Hepatic stellate cell (primary cell): ENCODE measurements around the gene NAGK.
A peak's percentile ranks its signal among the peaks of the same experiment; 100 is the strongest.
"Not testable (repeated sequence)": the region's sequence is repeated elsewhere in the genome, so short reads cannot be mapped to it uniquely, and the experiment has no call there.

Experiments
- DNase-seq: peaks from one replicate; pipeline ENCODE4 v3.0.0; 2011; ENCODE audit warnings: low spot score

The NAGK gene

GRCh38 chr2:71069376-71069775, 928 bp downstream of the NAGK start:
- peak; percentile 34 for DNase-seq

- peak; percentile 60 for DNase-seq
These were observed 2.0 kb downstream of the NAGK start for GRCh38 chr2:71070294-71071093.

- DNase-seq, result no peak
These were observed 3.4 kb downstream of the NAGK start for GRCh38 chr2:71071681-71072398.

- no peak for DNase-seq
These were observed 4.0 kb downstream of the NAGK start for GRCh38 chr2:71072492-71072891.

GRCh38 chr2:71073475-71073874, 5.0 kb downstream of the NAGK start:
- DNase-seq, result no peak

GRCh38 chr2:71074893-71075395, 6.5 kb downstream of the NAGK start:
- DNase-seq, result no peak

GRCh38 chr2:71078624-71079023, 10.2 kb downstream of the NAGK start:
- no peak for DNase-seq

- no peak for DNase-seq
These were observed 14.2 kb downstream of the NAGK start for GRCh38 chr2:71082402-71083252.

- not testable (repeated sequence) for DNase-seq
These were observed 14.8 kb downstream of the NAGK start for GRCh38 chr2:71083297-71083696.

GRCh38 chr2:71083752-71084312, 15.4 kb downstream of the NAGK start:
- not testable (repeated sequence) for DNase-seq

- not testable (repeated sequence) for DNase-seq
These were observed 17.0 kb downstream of the NAGK start for GRCh38 chr2:71085325-71086003.

GRCh38 chr2:71089475-71089874, 21.0 kb downstream of the NAGK start:
- DNase-seq, result not testable (repeated sequence)

GRCh38 chr2:71091808-71092207, 23.4 kb downstream of the NAGK start:
- not testable (repeated sequence) for DNase-seq

- DNase-seq, result not testable (repeated sequence)
These were observed 24.2 kb downstream of the NAGK start for GRCh38 chr2:71092491-71093260.

- peak; percentile 74 for DNase-seq
These were observed 31.9 kb downstream of the NAGK start for GRCh38 chr2:71100195-71100964.

- peak; percentile 38 for DNase-seq
These were observed 33.2 kb downstream of the NAGK start for GRCh38 chr2:71101656-71102055.

GRCh38 chr2:71102981-71103681, 34.7 kb downstream of the NAGK start:
- no peak for DNase-seq

GRCh38 chr2:71103809-71104208, 35.4 kb downstream of the NAGK start:
- DNase-seq, result no peak

GRCh38 chr2:71106463-71106862, 38.0 kb downstream of the NAGK start:
- DNase-seq, result not testable (repeated sequence)
